ENCODE data around the gene TK2. TPM values are rescaled to one million over a fixed set of nuclear protein-coding genes. Genes with fewer than 3 reads are reported as not detected.

Gene TK2
- total and polyA plus RNA-seq, 10 donors: 8.3 to 56.6 (median 31.8) TPM

DNA sequence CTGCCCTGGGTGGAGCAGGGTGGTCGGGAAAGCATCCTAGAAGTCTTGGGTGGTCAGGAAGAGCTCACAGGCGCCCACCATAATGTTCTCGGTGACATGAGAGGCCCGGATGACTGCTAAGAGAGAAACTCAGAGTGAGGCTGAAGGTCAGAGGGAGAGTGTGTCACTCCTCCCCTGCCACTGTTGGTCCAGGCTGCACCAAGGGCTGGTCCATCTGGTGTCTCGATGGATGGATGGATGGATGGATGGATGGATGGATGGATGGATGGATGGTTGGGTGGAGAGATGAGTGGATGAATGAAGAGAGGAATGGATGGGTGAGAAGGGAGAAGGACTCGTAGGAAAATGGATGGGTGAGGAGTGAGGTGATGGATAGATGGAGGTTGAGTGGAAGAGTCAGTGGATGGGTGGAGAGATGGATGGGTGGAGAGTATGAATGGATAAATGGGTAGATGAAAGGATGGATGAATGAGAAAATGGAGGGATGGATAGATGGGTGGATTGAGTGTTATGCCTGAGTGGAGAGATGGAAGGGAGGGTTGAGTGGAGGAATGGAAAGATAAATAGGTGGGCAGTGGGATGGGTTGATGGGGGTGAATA is 79.9 kb downstream of the TK2 start:
- Histone ChIP-seq H3K4me3 (no peak overlapping the region), H3K27me3 (replicated peaks in 1 of 7) (peaks cover 0 to 19% (median 0%) of the 10 kb centered on the region in 7 donors), H3K27ac (no peak overlapping the region), H3K9me3 (peaks cover 0 to 9% (median 5%) of the 10 kb centered on the region in 8 donors), H3K4me1 (peaks cover 4 to 11% (median 5%) of the 10 kb centered on the region in 6 donors), H3K36me3 (no peaks in the 10 kb centered on the region)
- 80 to 88% (median 82%) methylated on average over 6 of the region's 6 CpGs for WGBS, 5 donors
- intact Hi-C loops (cut with DNase I; ENCODE audit: low total_unique reads): loop anchor here (10.0 kb wide), 1 partner anchor 125 kb away; no protein-coding TSS in a partner anchor
- no peak for TF ChIP-seq POLR2AphosphoS5 (IDR thresholded peaks at IDR 0.05)
- TF ChIP-seq POLR2A (IDR thresholded peaks at IDR 0.05): no peak
- TF ChIP-seq, protein P1, sequence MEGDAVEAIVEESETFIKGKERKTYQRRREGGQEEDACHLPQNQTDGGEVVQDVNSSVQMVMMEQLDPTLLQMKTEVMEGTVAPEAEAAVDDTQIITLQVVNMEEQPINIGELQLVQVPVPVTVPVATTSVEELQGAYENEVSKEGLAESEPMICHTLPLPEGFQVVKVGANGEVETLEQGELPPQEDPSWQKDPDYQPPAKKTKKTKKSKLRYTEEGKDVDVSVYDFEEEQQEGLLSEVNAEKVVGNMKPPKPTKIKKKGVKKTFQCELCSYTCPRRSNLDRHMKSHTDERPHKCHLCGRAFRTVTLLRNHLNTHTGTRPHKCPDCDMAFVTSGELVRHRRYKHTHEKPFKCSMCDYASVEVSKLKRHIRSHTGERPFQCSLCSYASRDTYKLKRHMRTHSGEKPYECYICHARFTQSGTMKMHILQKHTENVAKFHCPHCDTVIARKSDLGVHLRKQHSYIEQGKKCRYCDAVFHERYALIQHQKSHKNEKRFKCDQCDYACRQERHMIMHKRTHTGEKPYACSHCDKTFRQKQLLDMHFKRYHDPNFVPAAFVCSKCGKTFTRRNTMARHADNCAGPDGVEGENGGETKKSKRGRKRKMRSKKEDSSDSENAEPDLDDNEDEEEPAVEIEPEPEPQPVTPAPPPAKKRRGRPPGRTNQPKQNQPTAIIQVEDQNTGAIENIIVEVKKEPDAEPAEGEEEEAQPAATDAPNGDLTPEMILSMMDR (IDR thresholded peaks at IDR 0.05 in 8 of 11, conservative IDR thresholded peaks at IDR 0.05 in 3 of 11): no peak
- DNase-seq: no peak

DNA sequence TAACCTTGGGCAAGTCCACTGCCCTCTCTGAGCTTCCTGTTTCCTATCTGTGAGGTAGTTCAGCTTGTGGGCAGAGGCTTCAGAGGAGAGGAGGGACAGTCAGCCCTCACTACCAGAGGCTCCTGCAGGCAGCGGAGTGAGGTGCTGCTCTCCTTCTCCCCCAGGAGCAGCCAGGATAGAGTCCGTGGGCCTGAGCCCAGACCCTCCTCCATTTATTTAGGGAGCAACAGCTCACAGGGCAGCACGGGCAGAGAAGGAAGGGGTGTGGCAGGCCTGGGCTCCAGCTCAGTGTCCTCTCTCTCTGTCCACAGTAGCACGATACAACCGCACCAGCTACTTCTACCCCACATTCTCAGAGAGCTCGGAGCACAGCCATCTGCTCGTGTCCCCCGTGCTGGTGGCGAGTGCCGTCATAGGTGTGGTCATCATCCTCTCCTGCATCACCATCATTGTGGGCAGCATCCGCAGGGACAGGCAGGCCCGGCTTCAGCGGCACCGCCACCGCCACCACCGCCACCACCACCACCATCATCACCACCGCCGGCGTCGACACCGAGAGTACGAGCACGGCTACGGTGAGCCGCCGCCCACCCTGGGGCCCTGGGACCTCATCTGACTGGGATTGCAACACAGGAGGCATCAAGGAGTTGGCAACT is 80.5 kb downstream of the TK2 start:
- Histone ChIP-seq H3K36me3 (no peaks in the 10 kb centered on the region), H3K27me3 (replicated peaks in 1 of 7) (peaks cover 0 to 19% (median 0%) of the 10 kb centered on the region in 7 donors), H3K9me3 (peaks cover 0 to 9% (median 5%) of the 10 kb centered on the region in 8 donors), H3K4me3 (no peak overlapping the region), H3K27ac (no peak overlapping the region), H3K4me1 (peaks cover 0 to 5% (median 0%) of the 10 kb centered on the region in 6 donors)
- TF ChIP-seq, protein P1 (IDR thresholded peaks at IDR 0.05 in 8 of 11, conservative IDR thresholded peaks at IDR 0.05 in 3 of 11): no peak
- TF ChIP-seq POLR2A (IDR thresholded peaks at IDR 0.05) (no peak), POLR2AphosphoS5 (IDR thresholded peaks at IDR 0.05) (no peak)
- peak; percentile 59 for DNase-seq
- 92 to 97% (median 93%) methylated on average over 23 to 26 of the region's 26 CpGs for WGBS, 5 donors
- intact Hi-C loops (cut with DNase I; ENCODE audit: low total_unique reads): no loop called here

DNA sequence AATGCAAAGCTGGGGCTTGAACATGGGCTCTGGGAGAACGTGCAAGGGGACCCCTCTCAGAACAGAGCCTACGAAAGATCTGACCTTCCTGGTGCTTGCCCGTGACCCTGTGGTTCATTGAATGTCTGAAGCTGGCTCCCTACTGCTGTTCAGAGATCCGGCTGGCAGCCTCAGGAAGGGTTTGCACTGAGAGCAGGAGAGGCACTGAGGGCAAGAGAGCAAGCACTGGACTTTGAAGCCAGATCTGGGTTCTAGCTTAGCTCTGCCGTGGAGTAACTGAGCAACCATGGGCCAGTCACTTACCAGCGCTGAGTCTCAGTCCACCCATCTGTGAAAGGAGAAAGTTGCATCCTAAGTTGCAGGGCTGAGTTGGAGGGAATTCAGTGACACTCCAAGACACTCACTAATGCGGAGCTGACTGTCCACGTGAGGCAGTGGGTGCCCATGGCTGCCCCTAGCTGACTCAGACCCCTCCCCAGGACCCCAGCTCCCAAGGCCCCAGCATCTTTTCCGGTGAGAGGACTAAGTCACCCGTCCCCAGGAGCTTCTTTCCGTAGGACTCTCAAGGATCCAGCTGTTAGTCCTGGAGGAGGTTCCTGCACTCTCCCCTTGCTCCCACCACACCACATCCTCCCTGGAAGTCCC is 81.5 kb downstream of the TK2 start:
- no peak for DNase-seq

More for the DNA sequence above, 81.5 kb downstream of the TK2 start:
- Histone ChIP-seq H3K9me3 (peaks cover 0 to 9% (median 5%) of the 10 kb centered on the region in 8 donors), H3K4me3 (no peak overlapping the region), H3K27ac (no peak overlapping the region), H3K36me3 (no peaks in the 10 kb centered on the region), H3K4me1 (no peaks in the 10 kb centered on the region), H3K27me3 (replicated peaks in 1 of 7) (peaks cover 0 to 19% (median 0%) of the 10 kb centered on the region in 7 donors)
- intact Hi-C loops (cut with DNase I; ENCODE audit: low total_unique reads): no loop called here
- TF ChIP-seq, protein P1 (IDR thresholded peaks at IDR 0.05 in 8 of 11, conservative IDR thresholded peaks at IDR 0.05 in 3 of 11): no peak
- TF ChIP-seq POLR2AphosphoS5 (IDR thresholded peaks at IDR 0.05) (no peak), POLR2A (IDR thresholded peaks at IDR 0.05) (no peak)
- WGBS, 5 donors: 85 to 89% (median 87%) methylated on average over 11 of the region's 11 CpGs
